HepG2 (cell line): ENCODE measurements around the gene DDX49. TPM values are rescaled to one million over a fixed set of nuclear protein-coding genes. Genes with fewer than 3 reads are reported as not detected.

ENCODE experiments used
- ARID5B ChIP-seq: IDR thresholded peaks from 2 replicates; pipeline ENCODE4 v1.4.0; 2020; ENCODE audit warnings: mild to moderate bottlenecking, missing genetic modification reagents
- FOXP4 ChIP-seq: sonication (generic); formaldehyde crosslinking; IDR thresholded peaks from 2 replicates; pipeline ENCODE4 v1.4.0; 2020; ENCODE audit warnings: missing genetic modification reagents
- KLF11 ChIP-seq: IDR thresholded peaks from 2 replicates; pipeline ENCODE4 v1.6.1; 2016; ENCODE audit warnings: missing compliant biosample characterization
- REPIN1 ChIP-seq: sonication (generic); formaldehyde crosslinking; IDR thresholded peaks from 2 replicates; pipeline ENCODE4 v1.8.0; 2022; ENCODE audit warnings: missing genetic modification reagents, low read depth, mild to moderate bottlenecking, borderline replicate concordance
- THAP9 ChIP-seq: sonication (generic); formaldehyde crosslinking; IDR thresholded peaks from 2 replicates; pipeline ENCODE4; 2020; ENCODE audit warnings: missing genetic modification reagents, mild to moderate bottlenecking, borderline replicate concordance
- ZBTB40 ChIP-seq, 2 experiments: fragments of 450-650 bp in 1 of 2; sonication (generic) in 1 of 2; formaldehyde crosslinking in 1 of 2; IDR thresholded peaks; 2 replicates each; pipeline versions ENCODE4 v1.6.1 to v1.8.0; 2016 to 2022; ENCODE audit warnings: antibody characterized with exemption in 1 of 2, mild to moderate bottlenecking in 1 of 2, missing genetic modification reagents in 1 of 2
- ZNF441 ChIP-seq: sonication (generic); formaldehyde crosslinking; IDR thresholded peaks from 2 replicates; pipeline ENCODE4 v1.7.0; 2021; ENCODE audit warnings: missing genetic modification reagents, borderline replicate concordance
- ZNF674 ChIP-seq: sonication (generic); formaldehyde crosslinking; IDR thresholded peaks from 2 replicates; pipeline ENCODE4 v1.5.0; 2020; ENCODE audit warnings: low read depth, mild to moderate bottlenecking, missing genetic modification reagents
- polyA plus RNA-seq, 8 experiments: library from polyadenylated mRNA; depleted of rRNA in 3 of 8; stranded (reverse) in 7 of 8; unstranded in 1 of 8; fragments of >200 nt; fragmentation: Illumina TruSeq in 4 of 8; extraction: Trizol in 4 of 8; gene quantifications; 2 replicates each; pipeline versions ENCODE4 v1.2.1 to v1.2.3, GENCODE V29; 2011 to 2016; ENCODE audit warnings: low read depth in 4 of 8, missing spikeins in 1 of 8, mixed read lengths in 1 of 8; ENCODE audit not compliant: insufficient read depth in 1 of 8
- total RNA-seq, 5 experiments: library from RNA; depleted of rRNA; stranded (reverse); fragments of >200 nt; fragmentation: Illumina TruSeq; extraction: Trizol; gene quantifications; 2 replicates each; pipeline ENCODE4 v1.2.3, GENCODE V29; 2016; ENCODE audit warnings: low read depth in 1 of 5

DDX49 gene
- total and polyA plus RNA-seq, 2 of the 13 experiments (the other 11 are each of a cell fraction or from before 2014, with no cell fraction given) = 27.0 to 46.2 TPM

- TF ChIP-seq FOXP4 (CRISPR knock-in tag) (peak; percentile 34; the same call in 1 of the 2 replicates), THAP9 (peak; percentile 78; the same call in 1 of the 2 replicates), REPIN1 (CRISPR knock-in tag) (peak; percentile 49; the same call in 1 of the 2 replicates), ARID5B (0 out of 2 replicates have a peak, but pooled peaks have one; percentile 4), KLF11 (CRISPR knock-in tag) (peak; percentile 40; the same call in 1 of the 2 replicates), ZNF674 (no peak; the same call in 1 of the 2 replicates), ZNF441 (CRISPR knock-in tag) (no peak), ZBTB40 (IDR thresholded peaks at IDR 0.05) (peak; percentile 81), ZBTB40 (CRISPR knock-in tag; IDR thresholded peaks at IDR 0.05) (peak; percentile 61; the same call in 1 of the 2 replicates)
Measured at GRCh38 chr19:18919086-18919899, at the start of gene DDX49, which contains the start of gene COPE (continued).
